Left renal cortex interstitium (tissue), 4 donors: ENCODE results near the gene FAM117B. TPM values are rescaled to one million over a fixed set of nuclear protein-coding genes. Genes with fewer than 3 reads are reported as not detected.

Experiments
- DNase-seq, 4 donors: peaks; one replicate each; pipeline ENCODE4 v3.0.0-alpha.2; 2013; ENCODE audit warnings: low read depth in 4 of 4, low spot score in 2 of 4, missing footprints in 1 of 4
- polyA plus RNA-seq, 4 donors: library from polyadenylated mRNA; unstranded; fragments of 120-200 nt; gene quantifications; one replicate each; pipeline ENCODE4 v1.2.1, GENCODE V29; 2013; ENCODE audit not compliant: insufficient read length in 4 of 4

FAM117B gene
- polyA plus RNA-seq, 4 donors, result 26.6 to 31.9 (median 28.8) TPM

DNA sequence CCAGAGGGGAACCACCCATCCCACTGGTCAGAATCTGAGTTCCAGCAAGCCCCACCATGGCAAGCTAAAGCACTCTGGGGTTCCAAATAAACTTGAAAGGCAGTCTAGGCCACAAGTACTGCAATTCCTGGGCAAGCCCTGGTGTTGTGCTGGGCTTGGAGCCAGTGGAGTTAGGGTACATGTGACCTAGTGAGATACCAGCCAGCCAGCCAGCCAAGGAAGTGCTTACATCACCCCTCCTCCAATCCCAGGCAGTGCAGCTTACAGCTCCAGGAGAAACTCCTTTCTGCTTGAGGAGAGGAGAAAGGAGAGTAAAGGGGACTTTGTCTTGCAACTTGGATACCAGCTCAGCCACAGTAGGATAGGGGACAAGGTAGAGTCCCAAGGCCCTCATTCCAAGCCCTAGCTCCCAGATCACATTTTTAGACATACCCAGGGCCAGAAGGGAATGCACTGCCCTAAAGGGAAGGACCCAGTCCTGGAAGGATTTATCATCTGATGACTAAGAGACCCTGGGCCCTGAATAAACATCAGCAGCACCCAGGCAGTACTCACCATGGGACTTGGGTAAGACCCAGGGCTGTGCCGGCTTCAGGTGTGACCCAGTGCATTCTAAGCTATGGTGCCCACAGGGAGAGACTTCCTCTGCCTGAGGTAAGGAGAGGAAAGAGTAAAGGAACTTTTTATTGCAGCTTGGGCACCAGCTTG is 172.8 kb downstream of the FAM117B start:
- DNase-seq, result peak in 1 of 4 donors; percentile 41

DNA sequence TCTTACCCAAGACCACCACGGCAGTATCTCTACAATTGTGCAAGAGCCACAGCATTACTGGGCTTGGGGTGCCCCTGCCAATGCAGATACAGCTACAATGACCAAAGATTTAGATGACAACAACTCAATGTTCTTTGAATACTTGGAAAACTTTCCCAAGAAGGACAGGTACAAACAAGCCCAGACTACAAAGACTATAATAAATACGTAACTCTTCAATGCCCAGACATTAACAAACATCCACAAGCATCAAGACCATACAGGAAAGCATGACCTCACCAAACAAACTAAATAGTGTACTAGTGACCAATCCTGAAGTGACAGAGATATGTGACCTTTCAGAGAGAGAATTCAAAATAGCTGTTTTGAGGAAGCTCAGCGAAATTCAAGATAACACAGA is 174.0 kb downstream of the FAM117B start:
- DNase-seq, result no peak

- no peak for DNase-seq
Observed at GRCh38 chr2:202813387-202813786, 178.6 kb downstream of the FAM117B start.

GRCh38 chr2:202814226-202814625 is 179.5 kb downstream of the FAM117B start:
- DNase-seq, result no peak

- peak in 3 of 4 donors; percentile 28 to 44 (median 41) for DNase-seq
Observed at GRCh38 chr2:202815548-202816360, 181.0 kb downstream of the FAM117B start.

GRCh38 chr2:202817771-202818170 is 183.0 kb downstream of the FAM117B start:
- no peak for DNase-seq

DNA sequence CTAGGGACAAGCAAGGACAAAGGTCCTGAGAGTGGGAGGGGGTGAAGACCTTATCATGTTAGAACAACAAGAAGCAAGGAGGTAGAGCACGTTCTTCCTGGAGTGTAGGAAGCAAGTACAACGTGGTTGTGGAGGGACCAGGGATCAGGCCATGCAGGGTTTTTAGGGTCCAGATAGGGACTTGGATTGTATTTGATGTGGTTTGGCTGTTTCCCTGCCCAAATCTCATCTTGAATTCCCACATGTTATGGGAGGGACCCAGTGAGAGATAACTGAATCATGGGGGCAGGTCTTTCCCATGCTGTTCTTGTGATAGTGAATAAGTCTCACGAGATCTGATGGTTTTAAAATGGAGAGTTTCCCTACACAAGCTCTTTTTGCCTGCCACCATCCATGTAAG is 183.6 kb downstream of the FAM117B start:
- DNase-seq, result no peak

Other genes starting within 250 kb of the FAM117B start
- 10 to 100 TPM; 12.7 to 24.1 (median 17.8) TPM for gene ICA1L, start 236.8 kb downstream of the FAM117B start, polyA plus RNA-seq